Astrocyte of the cerebellum (primary cell): ENCODE measurements around the gene SYF2.
"Not testable (repeated sequence)": the region's sequence is repeated elsewhere in the genome, so short reads cannot be mapped to it uniquely, and the experiment has no call there.

Source experiments
- DNase-seq: peaks from one replicate; pipeline ENCODE4 v3.0.0-alpha.2; 2011; ENCODE audit warnings: low read depth
- H3K4me3 ChIP-seq: 2 replicates; pipeline ENCODE4 v1.5.1; 2011; ENCODE audit warnings: mild to moderate bottlenecking, low read depth, low read length, moderate library complexity
- in situ Hi-C: cut with HindIII; loops from 2 replicates; pipeline ENCODE4 v1.10.0; 2017; ENCODE audit warnings: low sequenced_read_pairs
- TF ChIP-seq, protein P1 (sequence below): IDR thresholded peaks from 2 replicates; pipeline ENCODE4 v1.5.1; 2012; ENCODE audit warnings: low read length, low read depth, moderate library complexity, mild to moderate bottlenecking; ENCODE audit errors: missing control alignments

The SYF2 gene

DNA sequence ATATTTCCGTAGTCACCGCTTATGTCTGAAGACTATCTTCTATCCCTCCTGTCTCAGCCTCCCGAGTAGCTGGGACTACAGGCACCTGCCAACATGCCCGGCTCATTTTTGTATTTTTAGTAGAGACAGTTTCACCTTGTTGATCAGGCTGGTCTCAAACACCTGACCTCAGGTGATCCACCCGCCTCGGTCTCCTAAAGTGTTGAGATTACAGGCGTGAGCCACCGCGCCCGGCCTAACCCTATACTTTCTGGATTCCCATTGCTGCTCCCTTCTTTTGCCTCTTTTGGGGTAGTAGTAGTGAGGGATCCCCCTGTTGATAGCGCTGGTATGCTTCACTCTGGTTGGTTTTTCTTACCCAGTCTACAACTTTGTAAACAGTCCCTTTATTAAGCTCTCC, 5.7 kb upstream of the SYF2 start:
- no peak overlapping the region for H3K4me3 ChIP-seq
- in situ Hi-C loops, result no loop called here
- TF ChIP-seq, protein P1, sequence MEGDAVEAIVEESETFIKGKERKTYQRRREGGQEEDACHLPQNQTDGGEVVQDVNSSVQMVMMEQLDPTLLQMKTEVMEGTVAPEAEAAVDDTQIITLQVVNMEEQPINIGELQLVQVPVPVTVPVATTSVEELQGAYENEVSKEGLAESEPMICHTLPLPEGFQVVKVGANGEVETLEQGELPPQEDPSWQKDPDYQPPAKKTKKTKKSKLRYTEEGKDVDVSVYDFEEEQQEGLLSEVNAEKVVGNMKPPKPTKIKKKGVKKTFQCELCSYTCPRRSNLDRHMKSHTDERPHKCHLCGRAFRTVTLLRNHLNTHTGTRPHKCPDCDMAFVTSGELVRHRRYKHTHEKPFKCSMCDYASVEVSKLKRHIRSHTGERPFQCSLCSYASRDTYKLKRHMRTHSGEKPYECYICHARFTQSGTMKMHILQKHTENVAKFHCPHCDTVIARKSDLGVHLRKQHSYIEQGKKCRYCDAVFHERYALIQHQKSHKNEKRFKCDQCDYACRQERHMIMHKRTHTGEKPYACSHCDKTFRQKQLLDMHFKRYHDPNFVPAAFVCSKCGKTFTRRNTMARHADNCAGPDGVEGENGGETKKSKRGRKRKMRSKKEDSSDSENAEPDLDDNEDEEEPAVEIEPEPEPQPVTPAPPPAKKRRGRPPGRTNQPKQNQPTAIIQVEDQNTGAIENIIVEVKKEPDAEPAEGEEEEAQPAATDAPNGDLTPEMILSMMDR, result no peak
- DNase-seq, result no peak

DNA sequence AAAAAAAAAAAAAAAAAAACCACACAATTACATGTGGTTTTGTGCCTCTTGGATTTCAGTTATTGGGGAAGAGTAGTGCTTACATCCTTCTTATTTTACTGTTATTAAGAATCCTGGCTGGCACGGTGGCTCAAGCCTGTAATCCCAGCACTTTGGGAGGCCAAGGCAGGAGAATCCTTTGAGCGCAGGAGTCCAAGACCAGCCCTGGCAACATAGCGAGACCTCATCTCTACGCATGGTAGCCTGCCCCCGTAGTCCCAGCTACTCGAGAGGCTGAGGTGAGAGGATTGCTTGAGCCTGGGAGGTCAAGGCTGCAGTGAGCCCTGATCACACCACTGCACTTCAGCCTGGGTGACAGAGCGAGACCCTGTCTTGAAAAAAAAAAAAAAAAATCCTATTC, 4.0 kb upstream of the SYF2 start:
- in situ Hi-C loops, DNase-seq, H3K4me3 ChIP-seq: not testable (repeated sequence)

DNA sequence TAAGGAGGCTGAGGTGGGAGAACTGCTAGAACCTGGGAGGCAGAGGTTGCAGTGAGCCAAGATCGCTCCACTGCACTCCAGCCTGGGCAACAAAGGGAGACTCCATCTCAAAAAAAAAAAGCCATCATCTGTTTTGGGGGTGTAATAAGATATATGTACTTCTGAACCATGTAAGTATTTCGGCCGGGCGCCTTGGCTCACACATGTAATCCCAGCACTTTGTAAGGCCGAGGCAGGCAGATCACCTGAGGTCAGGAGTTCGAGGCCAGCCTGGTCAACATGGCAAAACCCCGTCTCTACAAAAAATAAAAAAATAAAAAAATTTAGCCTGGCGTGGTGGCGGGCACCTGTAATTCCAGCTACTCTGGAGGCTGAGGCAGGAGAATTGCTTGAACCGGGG, 3.1 kb upstream of the SYF2 start:
- H3K4me3 ChIP-seq, DNase-seq, in situ Hi-C loops: not testable (repeated sequence)

DNA sequence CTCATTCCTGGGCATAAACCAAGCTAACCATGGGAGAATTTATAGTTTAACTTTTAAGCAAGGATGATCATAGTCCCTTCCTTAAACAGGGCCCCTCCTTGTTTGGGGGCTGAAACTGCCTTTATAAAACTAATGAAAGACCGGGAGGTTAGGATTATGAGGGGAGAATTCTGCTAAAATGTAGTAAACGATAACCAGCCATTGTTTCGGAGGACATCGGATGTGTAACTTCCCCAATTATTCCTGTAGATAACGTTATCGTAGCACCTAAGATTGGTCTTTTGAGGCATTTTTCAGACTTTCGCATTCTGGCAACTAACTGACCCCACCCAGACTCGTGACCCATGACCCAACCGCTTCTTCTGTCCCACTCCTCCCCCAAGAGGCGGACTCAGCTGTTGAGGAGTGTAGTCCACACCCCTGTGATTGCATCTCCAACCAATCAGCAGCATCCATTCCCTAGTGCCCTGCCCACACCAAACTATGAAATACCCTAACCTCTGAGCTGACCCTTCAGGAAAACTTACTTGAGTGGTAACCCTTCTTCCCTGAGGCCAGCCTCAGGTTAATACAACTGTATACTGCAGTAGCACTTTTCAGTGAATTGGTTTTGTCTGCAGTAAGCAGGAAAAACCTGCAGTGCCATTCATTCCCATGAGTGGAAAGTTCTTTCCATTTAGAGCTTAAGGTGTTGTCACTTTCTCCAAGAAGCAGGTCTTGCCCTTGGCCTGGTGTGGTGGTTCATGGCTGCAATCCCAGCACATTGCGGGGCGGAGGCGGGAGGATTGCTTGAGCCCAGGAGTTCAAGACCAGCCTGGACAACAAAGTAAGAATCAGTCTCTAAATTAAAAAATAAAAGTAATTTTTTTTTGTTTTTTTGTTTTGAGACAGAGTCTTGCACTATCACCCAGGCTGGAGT, 823 bp upstream of the SYF2 start:
- in situ Hi-C loops, result no loop called here
- TF ChIP-seq, protein P1, result no peak

DNA sequence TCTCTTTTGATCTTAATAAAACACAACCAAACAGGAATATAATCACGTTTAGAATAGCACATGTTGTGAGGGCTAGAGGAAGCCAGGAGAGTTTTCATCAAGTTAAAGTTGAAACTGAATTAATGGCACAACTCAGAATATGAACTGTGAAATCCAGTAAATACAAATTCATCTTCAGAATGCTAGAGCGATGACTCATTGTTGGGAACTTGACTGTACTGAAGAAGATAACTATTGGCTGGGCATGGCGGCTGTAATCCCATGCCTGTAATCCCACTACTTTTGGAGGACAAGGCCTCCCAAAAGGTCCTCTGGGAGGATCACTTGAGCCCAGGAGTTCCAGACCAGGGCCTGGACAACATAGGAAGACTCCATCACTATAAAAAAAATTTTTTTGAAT, 8.8 kb downstream of the SYF2 start:
- TF ChIP-seq, protein P1, result no peak
- no peak overlapping the region for H3K4me3 ChIP-seq
- in situ Hi-C loops, result loop anchor here (25.0 kb wide), 2 partner anchors 286 to 561 kb away; partner anchors contain the start of gene RUNX3
- no peak for DNase-seq

More for the DNA sequence above, 823 bp upstream of the SYF2 start:
- peak overlapping the region; percentile 96 for H3K4me3 ChIP-seq
- peak; percentile 55 for DNase-seq

DNA sequence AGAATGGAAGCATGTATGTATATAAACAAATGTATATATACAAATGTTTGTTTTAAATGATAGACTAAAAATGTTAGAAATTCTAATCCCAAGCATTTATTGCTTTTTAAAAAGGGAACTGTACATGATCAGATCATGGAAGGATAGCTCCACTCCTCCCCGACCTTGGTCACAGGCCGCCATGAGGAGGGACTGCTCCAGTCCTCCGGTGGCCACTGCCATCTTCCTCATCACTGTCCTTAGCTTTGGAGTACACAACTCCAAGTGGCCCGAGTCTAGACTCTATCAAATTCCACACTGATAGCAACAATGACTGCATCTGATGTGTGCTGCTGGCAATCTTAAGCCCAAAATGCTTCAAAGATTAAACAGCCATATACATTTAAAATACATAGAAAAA, 9.7 kb downstream of the SYF2 start:
- TF ChIP-seq, protein P1, result no peak
- DNase-seq, result no peak
- H3K4me3 ChIP-seq, result no peak overlapping the region
- in situ Hi-C loops, result loop anchor here (25.0 kb wide), 2 partner anchors 285 to 560 kb away; partner anchors contain the start of gene RUNX3

DNA sequence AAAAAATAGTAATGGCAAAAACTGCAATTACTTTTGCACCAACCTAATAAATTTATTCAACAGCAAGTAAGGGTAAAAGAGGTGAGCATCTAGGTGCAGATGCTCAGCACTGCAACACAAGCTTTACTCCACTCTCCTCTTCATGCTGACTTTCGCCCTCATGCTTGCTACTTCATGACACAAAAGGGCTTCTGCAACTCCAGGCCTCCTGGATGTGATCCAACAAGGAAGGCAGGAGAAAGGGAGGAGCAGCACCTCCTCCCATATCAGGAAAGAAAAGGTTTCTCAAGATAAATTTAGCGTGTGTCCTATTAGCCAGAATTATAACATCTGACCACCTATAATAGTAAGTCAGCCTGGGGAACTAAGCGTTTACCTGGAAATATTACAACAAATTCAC, 11.6 kb downstream of the SYF2 start:
- no peak for DNase-seq
- TF ChIP-seq, protein P1, result no peak

More for the DNA sequence above, 11.6 kb downstream of the SYF2 start:
- H3K4me3 ChIP-seq, result no peak overlapping the region
- in situ Hi-C loops, result loop anchor here (25.0 kb wide), 2 partner anchors 283 to 558 kb away; partner anchors contain the start of gene RUNX3
